GM10266 (cell line): ENCODE measurements around the gene PIK3AP1.
"Not testable (repeated sequence)": the region's sequence is repeated elsewhere in the genome, so short reads cannot be mapped to it uniquely, and the experiment has no call there.

Source experiments
- DNase-seq: peaks from one replicate; pipeline ENCODE4 v3.0.0; 2012; ENCODE audit errors: extremely low spot score
- CTCF ChIP-seq: IDR thresholded peaks from 2 replicates; pipeline ENCODE4 v1.5.1; 2012; ENCODE audit warnings: mild to moderate bottlenecking, low read depth; ENCODE audit not compliant: control insufficient read depth, insufficient read depth; ENCODE audit errors: missing control alignments

The PIK3AP1 gene

DNA sequence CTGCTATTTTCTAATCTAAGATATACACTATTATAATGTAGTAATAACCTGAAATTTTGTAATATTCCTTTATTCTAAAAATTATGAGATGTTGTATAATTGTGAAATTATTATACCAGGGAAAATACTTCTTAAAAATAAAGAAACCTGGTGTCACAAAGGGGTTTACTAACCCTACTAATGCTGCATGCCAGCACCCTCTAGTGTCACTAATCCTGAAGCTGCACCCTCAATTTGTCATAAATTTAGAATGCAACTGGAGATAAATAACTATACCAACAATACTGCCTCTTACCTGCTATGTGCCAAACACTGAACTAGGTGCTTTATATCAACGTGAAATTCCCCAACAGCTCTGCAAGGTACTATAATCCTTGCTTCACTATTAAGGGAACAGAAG is 164.3 kb downstream of the PIK3AP1 start:
- TF ChIP-seq CTCF: peak; percentile 43
- no peak for DNase-seq

- no peak for TF ChIP-seq CTCF
- no peak for DNase-seq
Measured at GRCh38 chr10:96555330-96555729, 165.0 kb downstream of the PIK3AP1 start.

DNA sequence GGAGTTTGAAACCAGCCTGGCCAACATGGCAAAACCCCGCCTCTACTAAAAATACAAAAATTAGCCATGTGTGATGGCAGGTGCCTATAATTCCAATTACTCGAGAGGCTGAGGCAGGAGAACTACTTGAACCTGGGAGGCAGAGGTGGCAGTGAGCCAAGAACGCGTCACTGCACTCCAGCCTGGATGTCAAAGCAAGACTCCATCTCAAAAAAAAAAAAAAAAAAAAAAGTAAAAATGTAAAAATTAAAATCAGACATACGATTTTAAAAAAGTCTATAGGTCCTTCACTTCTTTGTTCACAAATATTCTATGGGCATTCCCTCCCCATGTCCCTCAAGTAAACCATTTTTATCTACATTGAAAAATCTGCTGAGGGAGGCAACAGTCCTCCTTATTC is 171.7 kb downstream of the PIK3AP1 start:
- TF ChIP-seq CTCF: no peak
- DNase-seq: no peak

- DNase-seq: not testable (repeated sequence)
Measured at GRCh38 chr10:96545558-96545957, 174.8 kb downstream of the PIK3AP1 start.
